Large intestine (tissue), 3 donors: ENCODE results near the gene ZNF552. TPM values are rescaled to one million over a fixed set of nuclear protein-coding genes. Genes with fewer than 3 reads are reported as not detected.
"Not testable (repeated sequence)": the region's sequence is repeated elsewhere in the genome, so short reads cannot be mapped to it uniquely, and the experiment has no call there.

Experiments
- DNase-seq, 2 donors: peaks; one replicate each; pipeline versions ENCODE4 v3.0.0 to v3.0.0-alpha.2; 2013
- H3K27ac ChIP-seq: one replicate; pipeline ENCODE4 v1.5.1; 2013; ENCODE audit warnings: low read length
- H3K27me3 ChIP-seq: 2 replicates; pipeline ENCODE4 v1.6.1; 2013; ENCODE audit warnings: low read length; ENCODE audit not compliant: control insufficient read depth, insufficient read depth
- H3K36me3 ChIP-seq: 2 replicates; pipeline ENCODE4 v1.6.1; 2013; ENCODE audit warnings: low read length; ENCODE audit not compliant: control insufficient read depth, insufficient read depth
- H3K4me1 ChIP-seq: one replicate; pipeline ENCODE4 v1.6.1; 2013; ENCODE audit warnings: low read length; ENCODE audit not compliant: control insufficient read depth, insufficient read depth
- H3K4me3 ChIP-seq: one replicate; pipeline ENCODE4 v1.5.1; 2013; ENCODE audit warnings: low read length
- H3K9me3 ChIP-seq: one replicate; pipeline ENCODE4 v1.6.1; 2013; ENCODE audit warnings: mild to moderate bottlenecking, low read depth, low read length, moderate library complexity; ENCODE audit not compliant: control insufficient read depth
- WGBS: methylation state at CpG from one replicate; pipeline ENCODE4 v1.1.5; 2013; ENCODE audit warnings: low lambda C conversion rate; ENCODE audit not compliant: insufficient coverage; 5-methylcytosine and 5-hydroxymethylcytosine counted together
- polyA plus RNA-seq: library from polyadenylated mRNA; unstranded; fragments of 120-200 nt; gene quantifications from one replicate; pipeline ENCODE4 v1.2.1, GENCODE V29; 2013

Gene ZNF552
- polyA plus RNA-seq, 1 donor: 40.9 TPM

GRCh38 chr19:57810410-57811295 is 4.1 kb downstream of the ZNF552 start:
- Histone ChIP-seq H3K27ac (peak overlapping the region; percentile 70), H3K4me1 (peaks cover 39% of the 10 kb centered on the region), H3K36me3 (peaks cover 47% of the 10 kb centered on the region)
- peak; percentile 58 to 89 for DNase-seq
- H3K9me3 ChIP-seq, H3K4me3 ChIP-seq, H3K27me3 ChIP-seq: not testable (repeated sequence)
- no CpG with 5 or more reads among the region's 17 CpGs for WGBS

GRCh38 chr19:57807541-57807940 is 7.2 kb downstream of the ZNF552 start:
- Histone ChIP-seq H3K4me3 (no peak overlapping the region), H3K27me3 (no peaks in the 10 kb centered on the region), H3K4me1 (peaks cover 32% of the 10 kb centered on the region), H3K27ac (no peak overlapping the region), H3K9me3 (no peaks in the 10 kb centered on the region), H3K36me3 (peaks cover 42% of the 10 kb centered on the region)
- DNase-seq: no peak
- no CpG with 5 or more reads among the region's 2 CpGs for WGBS

GRCh38 chr19:57803594-57804325 is 11.0 kb downstream of the ZNF552 start:
- no peaks in the 10 kb centered on the region for H3K27me3 ChIP-seq
- WGBS: 1% methylated on average over 11 of the region's 19 CpGs
- no peaks in the 10 kb centered on the region for H3K9me3 ChIP-seq
- peaks cover 18% of the 10 kb centered on the region for H3K4me1 ChIP-seq
- H3K27ac ChIP-seq: peak overlapping the region; percentile 83
- peak in 1 of 2 donors; percentile 66 for DNase-seq
- peak overlapping the region; percentile 61 for H3K4me3 ChIP-seq
- H3K36me3 ChIP-seq: peaks cover 37% of the 10 kb centered on the region

GRCh38 chr19:57803265-57803593 is 11.5 kb downstream of the ZNF552 start:
- Histone ChIP-seq H3K36me3 (peaks cover 33% of the 10 kb centered on the region), H3K27me3 (no peaks in the 10 kb centered on the region), H3K4me3 (peak overlapping the region; percentile 61), H3K4me1 (peaks cover 15% of the 10 kb centered on the region), H3K27ac (peak overlapping the region; percentile 83), H3K9me3 (no peaks in the 10 kb centered on the region)
- 4% methylated on average over 5 of the region's 6 CpGs for WGBS
- DNase-seq: no peak

GRCh38 chr19:57802269-57802668 is 12.4 kb downstream of the ZNF552 start:
- H3K4me1 ChIP-seq: peaks cover 13% of the 10 kb centered on the region
- H3K9me3 ChIP-seq: no peaks in the 10 kb centered on the region
- no peaks in the 10 kb centered on the region for H3K27me3 ChIP-seq
- DNase-seq: no peak
- H3K36me3 ChIP-seq: peaks cover 23% of the 10 kb centered on the region
- H3K27ac ChIP-seq: no peak overlapping the region
- WGBS: no CpG with 5 or more reads among the region's 4 CpGs
- no peak overlapping the region for H3K4me3 ChIP-seq

GRCh38 chr19:57800696-57801095 is 14.0 kb downstream of the ZNF552 start:
- 100% methylated on average over 1 of the region's 5 CpGs for WGBS
- H3K27ac ChIP-seq: no peak overlapping the region
- no peaks in the 10 kb centered on the region for H3K27me3 ChIP-seq
- H3K4me3 ChIP-seq: no peak overlapping the region
- no peaks in the 10 kb centered on the region for H3K9me3 ChIP-seq
- peaks cover 10% of the 10 kb centered on the region for H3K4me1 ChIP-seq
- no peak for DNase-seq
- peaks cover 23% of the 10 kb centered on the region for H3K36me3 ChIP-seq

GRCh38 chr19:57796580-57796979 is 18.1 kb downstream of the ZNF552 start:
- WGBS: no CpG with 5 or more reads among the region's 1 CpG
- not testable (repeated sequence) for H3K4me1 ChIP-seq, H3K4me3 ChIP-seq, DNase-seq, H3K27me3 ChIP-seq, H3K9me3 ChIP-seq, H3K27ac ChIP-seq
- peaks cover 39% of the 10 kb centered on the region for H3K36me3 ChIP-seq

- WGBS: no CpG with 5 or more reads among the region's 4 CpGs
- H3K27ac ChIP-seq: no peak overlapping the region
- DNase-seq: no peak
- peaks cover 30% of the 10 kb centered on the region for H3K9me3 ChIP-seq
- no peaks in the 10 kb centered on the region for H3K4me1 ChIP-seq
- H3K4me3 ChIP-seq: no peak overlapping the region
- no peaks in the 10 kb centered on the region for H3K27me3 ChIP-seq
- peaks cover 46% of the 10 kb centered on the region for H3K36me3 ChIP-seq
These were observed 25.4 kb downstream of the ZNF552 start for GRCh38 chr19:57789288-57789687.

GRCh38 chr19:57788114-57788692 is 26.5 kb downstream of the ZNF552 start:
- peaks cover 30% of the 10 kb centered on the region for H3K9me3 ChIP-seq
- H3K27ac ChIP-seq: no peak overlapping the region
- H3K36me3 ChIP-seq: peaks cover 42% of the 10 kb centered on the region
- DNase-seq: no peak
- no peaks in the 10 kb centered on the region for H3K27me3 ChIP-seq
- no peaks in the 10 kb centered on the region for H3K4me1 ChIP-seq
- no peak overlapping the region for H3K4me3 ChIP-seq

GRCh38 chr19:57786906-57787305 is 27.8 kb downstream of the ZNF552 start:
- Histone ChIP-seq H3K27ac (no peak overlapping the region), H3K9me3 (peaks cover 41% of the 10 kb centered on the region), H3K27me3 (no peaks in the 10 kb centered on the region), H3K4me3 (no peak overlapping the region), H3K4me1 (no peaks in the 10 kb centered on the region), H3K36me3 (peaks cover 39% of the 10 kb centered on the region)
- WGBS: no CpG with 5 or more reads among the region's 5 CpGs
- no peak for DNase-seq
